K562 (cell line): Measurements from ENCODE around the gene TBX1. TPM values are rescaled to one million over a fixed set of nuclear protein-coding genes. Genes with fewer than 3 reads are reported as not detected.
A peak's percentile ranks its signal among the peaks of the same experiment; 100 is the strongest.

ENCODE experiments used
- ATAC-seq: fragments of 200-7000 bp; cut with Tn5 transposase; 3 replicates; pipeline ENCODE4 v1.9.1; 2020; ENCODE audit warnings: moderate library complexity
- BruUV-seq: library from RNA; stranded (reverse); fragments of 400-500 nt; replicated peaks from 2 replicates; lab custom pipeline; 2021; lab: Mats Ljungman, UMichigan
- CTCF ChIA-PET: fragments of 300-600 bp; formaldehyde crosslinking; extraction: SDS; loops from one replicate; lab custom pipeline; 2021; ENCODE audit warnings: low intra/inter-chr PET ratio; lab: Yijun Ruan, JAX
- POLR2A ChIA-PET: fragments of 300-600, 350-650 bp; sonication (Branson Sonifier 250); formaldehyde crosslinking; extraction: SDS; loops from one replicate; lab custom pipeline; 2021; ENCODE audit warnings: antibody characterized with exemption, inconsistent platforms; lab: Yijun Ruan, JAX
- DNase-seq, 4 experiments: peaks; one replicate each; pipeline versions ENCODE4 v3.0.0 to v3.0.0-alpha.2; 2011 to 2018; ENCODE audit warnings: low spot score in 3 of 4, mixed read lengths in 3 of 4; ENCODE audit errors: extremely low read depth in 1 of 4
- FAIRE-seq: peaks from 2 replicates; lab custom pipeline; 2011; peaks lifted over from hg19 to GRCh38; lab: Jason Lieb, UNC
- H2AFZ ChIP-seq: 2 replicates; pipeline ENCODE4 v1.6.0; 2011; ENCODE audit warnings: low read depth, low read length, control low read depth, inconsistent platforms
- H3K27ac ChIP-seq: fragments of 200-600 bp; 3 replicates; pipeline ENCODE4 v1.8.0; 2011; ENCODE audit warnings: low read depth, mild to moderate bottlenecking, control low read depth, inconsistent platforms, low read length, moderate library complexity, mixed read lengths; ENCODE audit errors: extremely low read depth
- H3K27me3 ChIP-seq, 2 experiments: fragments of 300-600 bp in 1 of 2; 2 replicates in 1 of 2; 3 replicates in 1 of 2; pipeline versions ENCODE4 v1.6.0 to v1.8.0; 2011; ENCODE audit warnings: inconsistent platforms in 2 of 2, low read length in 2 of 2, mild to moderate bottlenecking in 1 of 2, mixed read lengths in 1 of 2, moderate library complexity in 1 of 2; ENCODE audit not compliant: control insufficient read depth in 2 of 2, insufficient read depth in 2 of 2
- H3K36me3 ChIP-seq: fragments of 300-600 bp; 3 replicates; pipeline ENCODE4 v1.8.0; 2011; ENCODE audit warnings: mild to moderate bottlenecking, low read length, inconsistent platforms; ENCODE audit not compliant: control insufficient read depth, insufficient read depth
- H3K4me1 ChIP-seq, 2 experiments: fragments of 200-600 bp in 1 of 2; replicated peaks in 1 of 2; 2 replicates in 1 of 2; 3 replicates in 1 of 2; pipeline versions ENCODE4 v1.5.1 to v1.8.0; 2011; ENCODE audit warnings: inconsistent platforms in 2 of 2, low read length in 2 of 2, mild to moderate bottlenecking in 1 of 2, mixed read lengths in 1 of 2, moderate library complexity in 1 of 2; ENCODE audit not compliant: control insufficient read depth in 2 of 2, insufficient read depth in 2 of 2
- H3K4me2 ChIP-seq: 2 replicates; pipeline ENCODE4 v1.6.1; 2011; ENCODE audit warnings: low read length, control low read depth, inconsistent platforms, mixed read lengths; ENCODE audit not compliant: insufficient read depth
- H3K4me3 ChIP-seq: fragments of 200-600 bp; sonication (generic), shearing (Covaris generic); 2 replicates; pipeline ENCODE4 v1.5.1; 2016; ENCODE audit warnings: control low read depth, inconsistent platforms
- H3K79me2 ChIP-seq: fragments of 200-600 bp; 3 replicates; pipeline ENCODE4 v1.8.0; 2011; ENCODE audit warnings: low read length, inconsistent platforms; ENCODE audit not compliant: control insufficient read depth, insufficient read depth
- H3K9ac ChIP-seq, 2 experiments: 2 replicates each; pipeline versions ENCODE4 v1.6.0 to v1.6.1; 2011; ENCODE audit warnings: low read depth in 2 of 2, low read length in 2 of 2, control low read depth in 1 of 2, inconsistent platforms in 1 of 2, mild to moderate bottlenecking in 1 of 2, mixed read lengths in 1 of 2; ENCODE audit not compliant: insufficient read depth in 1 of 2
- H3K9me1 ChIP-seq: one replicate; pipeline ENCODE4 v1.6.0; 2011; ENCODE audit warnings: inconsistent platforms, mild to moderate bottlenecking, low read length, moderate library complexity; ENCODE audit not compliant: control insufficient read depth, insufficient read depth
- H3K9me3 ChIP-seq: replicated peaks from 2 replicates; pipeline ENCODE4 v1.5.1; 2011; ENCODE audit warnings: low read depth, low read length, inconsistent platforms; ENCODE audit not compliant: control insufficient read depth, insufficient read depth
- H4K20me1 ChIP-seq: replicated peaks from 2 replicates; pipeline ENCODE4 v1.6.1; 2011; ENCODE audit warnings: low read length, inconsistent platforms, mixed read lengths; ENCODE audit not compliant: control insufficient read depth, insufficient read depth
- DEAF1 ChIP-seq: fragments of 450-650 bp; formaldehyde crosslinking; IDR thresholded peaks from 2 replicates; pipeline ENCODE4 v1.4.0; 2020; ENCODE audit warnings: mild to moderate bottlenecking, moderate library complexity
- HDAC6 ChIP-seq: IDR thresholded peaks from 2 replicates; pipeline ENCODE4 v1.6.1; 2012; ENCODE audit warnings: low read depth, mild to moderate bottlenecking, control low read depth, inconsistent platforms, low read length, moderate library complexity
- HNRNPLL ChIP-seq: fragments of 200-400 bp; formaldehyde crosslinking; IDR thresholded peaks from 2 replicates; pipeline ENCODE4 v1.6.1; 2017; ENCODE audit warnings: low read length, low read depth, mild to moderate bottlenecking; ENCODE audit not compliant: poor library complexity, severe bottlenecking
- HSF4 ChIP-seq: fragments of 250-450 bp; sonication (Bioruptor Pico); IDR thresholded peaks from 2 replicates; pipeline ENCODE4 v2.1.2; 2022; ENCODE audit warnings: mild to moderate bottlenecking, moderate library complexity, borderline replicate concordance
- KLF1 ChIP-seq: fragments of 450-650 bp; IDR thresholded peaks from 2 replicates; pipeline ENCODE4 v1.6.1; 2016; ENCODE audit warnings: missing genetic modification characterization, missing compliant biosample characterization
- MNT ChIP-seq, 2 experiments: fragments of 450-650 bp; conservative IDR thresholded peaks; 2 replicates each; pipeline ENCODE4 v1.6.1; 2017; ENCODE audit warnings: mild to moderate bottlenecking in 2 of 2, moderate library complexity in 2 of 2
- NFIC ChIP-seq: fragments of 450-650 bp; IDR thresholded peaks from 2 replicates; pipeline ENCODE4 v1.6.1; 2017; ENCODE audit warnings: mild to moderate bottlenecking, inconsistent platforms
- PHTF2 ChIP-seq: fragments of 250-450 bp; sonication (Bioruptor Pico); IDR thresholded peaks from 2 replicates; pipeline ENCODE4 v1.5.0; 2021; ENCODE audit warnings: mild to moderate bottlenecking
- POLR2A ChIP-seq: fragments of 450-650 bp; conservative IDR thresholded peaks from 2 replicates; pipeline ENCODE4 v1.6.1; 2016
- SAP30 ChIP-seq: fragments of 200-600 bp; sonication (generic); IDR thresholded peaks from 2 replicates; pipeline ENCODE4 v1.6.1; 2012; ENCODE audit warnings: borderline replicate concordance, low read depth, mild to moderate bottlenecking, moderate library complexity, low read length, control low read depth, inconsistent platforms; ENCODE audit not compliant: insufficient read depth, poor library complexity, severe bottlenecking
- SREBF2 ChIP-seq: sonication (generic); formaldehyde crosslinking; IDR thresholded peaks from 2 replicates; pipeline ENCODE4 v1.4.0; 2020; ENCODE audit warnings: mild to moderate bottlenecking, missing genetic modification reagents
- THRA ChIP-seq: fragments of 450-650 bp; IDR thresholded peaks from 2 replicates; pipeline ENCODE4 v1.6.1; 2017; ENCODE audit warnings: mild to moderate bottlenecking, moderate library complexity
- WGBS: fragments of 100-300 bp; shearing (Covaris generic); methylation state at CpG from one replicate; pipeline ENCODE4 v1.1.6; 2016; ENCODE audit warnings: low coverage, mixed read lengths; ENCODE audit not compliant: insufficient coverage; ENCODE audit errors: missing lambda C conversion rate; 5-methylcytosine and 5-hydroxymethylcytosine counted together
- in situ Hi-C: fragments of 300-500 bp; cut with MboI; formaldehyde crosslinking; loops from 4 replicates; pipeline ENCODE4 v1.15.0; 2018; ENCODE audit warnings: inconsistent platforms, mixed read lengths
- intact Hi-C: fragments of 100-400 bp; cut with micrococcal nuclease; formaldehyde crosslinking; loops from 2 replicates; pipeline ENCODE4 v1.14.2; 2022
- polyA plus RNA-seq, 8 experiments: library from polyadenylated mRNA; depleted of rRNA in 4 of 8; stranded (reverse) in 5 of 8; unstranded in 3 of 8; fragments of >200 nt; fragmentation: Nextera tagmentation in 2 of 8; fragmentation: Illumina TruSeq in 1 of 8; extraction: Ambion mirVana in 2 of 8; extraction: Trizol in 1 of 8; gene quantifications; 2 replicates each; pipeline versions ENCODE4 v1.2.1 to v1.2.3, GENCODE V29; 2011 to 2014; ENCODE audit warnings: inconsistent platforms in 1 of 8, missing spikeins in 1 of 8
- total RNA-seq, 7 experiments: library from RNA; depleted of rRNA in 6 of 7; stranded (reverse); fragments of >200 nt in 6 of 7; fragmentation: Illumina TruSeq in 2 of 7; extraction: Trizol in 2 of 7; gene quantifications; 2 replicates each; pipeline versions ENCODE4 v1.2.1 to v1.2.3, GENCODE V29; 2011 to 2021; ENCODE audit warnings: low replicate concordance in 1 of 7

Gene TBX1
- total and polyA plus RNA-seq, 9 of the 15 experiments (the other 6 are each of a cell fraction or from before 2014, with no cell fraction given): 0.07 to 35.0 (median 3.9) TPM

GRCh38 chr22:19793661-19794310 lies 33.2 kb downstream of the TBX1 start (continued):
- TF ChIP-seq DEAF1 (CRISPR knock-in tag): no peak

- no peak for FAIRE-seq
- Histone ChIP-seq H3K4me1 (peaks cover 0 to 30% of the 10 kb centered on the region in 2 experiments; a peak in 1 of 5 replicates), H3K9me1 (no peaks in the 10 kb centered on the region), H3K9ac (peak overlapping the region in 1 of 2 experiments; percentile 8; a peak in 1 of 4 replicates), H3K36me3 (no peaks in the 10 kb centered on the region), H3K4me2 (no peak overlapping the region), H2AFZ (no peak overlapping the region), H3K79me2 (no peaks in the 10 kb centered on the region), H3K27ac (no peak overlapping the region), H3K27me3 (no peaks in the 10 kb centered on the region), H4K20me1 (0 out of 2 replicates have a peak, but pooled peaks cover 4% of the 10 kb centered on the region), H3K9me3 (peaks cover 2% of the 10 kb centered on the region; the same call in 1 of the 2 replicates), H3K4me3 (no peak overlapping the region)
- no peak for DNase-seq
- ATAC-seq: no peak
- BruUV-seq: no TSS peak
- intact Hi-C loops (no loop called here), in situ Hi-C loops (no loop called here)
- ChIA-PET CTCF (no interaction called here), POLR2A (interaction anchor here (1.1 to 1.7 kb wide), 2 partner anchors 14 to 71 kb away, joined by 4 to 8 read pairs; no protein-coding TSS in a partner anchor)
- WGBS: 64% methylated on average over 6 of the region's 6 CpGs
- TF ChIP-seq NFIC: no peak
- no peak for TF ChIP-seq MNT (conservative IDR thresholded peaks at IDR 0.05)
- no peak for TF ChIP-seq KLF1 (tag)
- no peak for TF ChIP-seq POLR2A
- TF ChIP-seq HNRNPLL: no peak
- no peak for TF ChIP-seq HSF4
- no peak for TF ChIP-seq SREBF2 (CRISPR knock-in tag)
- TF ChIP-seq HDAC6: no peak
- TF ChIP-seq SAP30: peak; percentile 66
- TF ChIP-seq PHTF2: no peak
- no peak for TF ChIP-seq THRA
These were observed 35.0 kb downstream of the TBX1 start for GRCh38 chr22:19795617-19796008.
